CD4-positive, alpha-beta T cell (primary cell): ENCODE results near the gene BHLHE41. TPM values are rescaled to one million over a fixed set of nuclear protein-coding genes. Genes with fewer than 3 reads are reported as not detected.

Source experiments
- ATAC-seq: fragments of 200-7000 bp; cut with Tn5 transposase; one replicate; pipeline ENCODE4 v1.10.0; 2022; ENCODE audit warnings: mild to moderate bottlenecking; ENCODE audit not compliant: poor library complexity
- CTCF ChIA-PET: fragments of 350-600 bp; sonication (Branson Sonifier 250); formaldehyde crosslinking; loops from one replicate; lab custom pipeline; 2021; ENCODE audit warnings: antibody characterized with exemption, inconsistent platforms; lab: Charles Lee
- POLR2A ChIA-PET: fragments of 350-600 bp; sonication (Branson Sonifier 250); formaldehyde crosslinking; loops from one replicate; lab custom pipeline; 2021; ENCODE audit warnings: antibody characterized with exemption, inconsistent platforms; lab: Charles Lee
- DNase-seq, 14 experiments: peaks; one replicate each; pipeline ENCODE4 v3.0.0-alpha.2; 2013 to 2020; ENCODE audit warnings: mixed read lengths in 2 of 14
- H3K27ac ChIP-seq, 2 donors: one replicate each; pipeline versions ENCODE4 v1.5.1 to v1.7.0; 2013; ENCODE audit warnings: low read length in 2 of 2, low read depth in 1 of 2, mild to moderate bottlenecking in 1 of 2
- H3K27me3 ChIP-seq, 2 experiments: 1 replicate in 1 of 2; 2 replicates in 1 of 2; pipeline versions ENCODE4 v1.6.1 to v1.7.0; 2013; ENCODE audit warnings: low read length in 2 of 2, control low read depth in 1 of 2, mild to moderate bottlenecking in 1 of 2, moderate library complexity in 1 of 2; ENCODE audit not compliant: insufficient read depth in 2 of 2, control insufficient read depth in 1 of 2
- H3K36me3 ChIP-seq: one replicate; pipeline ENCODE4 v1.6.1; 2013; ENCODE audit warnings: low read length, control low read depth; ENCODE audit not compliant: insufficient read depth
- H3K4me1 ChIP-seq: one replicate; pipeline ENCODE4 v1.6.1; 2013; ENCODE audit warnings: low read length, control low read depth; ENCODE audit not compliant: insufficient read depth
- H3K4me3 ChIP-seq: one replicate; pipeline ENCODE4 v1.5.1; 2013; ENCODE audit warnings: mild to moderate bottlenecking, low read length, moderate library complexity
- H3K9me3 ChIP-seq, 2 experiments: 1 replicate in 1 of 2; 2 replicates in 1 of 2; pipeline versions ENCODE4 v1.6.1 to v1.7.0; 2013; ENCODE audit warnings: low read length in 2 of 2, mild to moderate bottlenecking in 2 of 2, control low read depth in 1 of 2, moderate library complexity in 1 of 2; ENCODE audit not compliant: control insufficient read depth in 1 of 2, insufficient read depth in 1 of 2
- H3K27ac Mint-ChIP-seq: one replicate; pipeline ENCODE4 v1.8.0; 2020; ENCODE audit warnings: mixed read lengths
- H3K27me3 Mint-ChIP-seq: one replicate; pipeline ENCODE4 v1.8.0; 2021; ENCODE audit warnings: mixed read lengths
- H3K36me3 Mint-ChIP-seq: one replicate; pipeline ENCODE4 v1.8.0; 2021; ENCODE audit warnings: low read depth, mixed read lengths
- H3K4me1 Mint-ChIP-seq: one replicate; pipeline ENCODE4 v1.8.0; 2021; ENCODE audit warnings: low read depth, mixed read lengths
- H3K4me3 Mint-ChIP-seq: one replicate; pipeline ENCODE4 v1.8.0; 2020; ENCODE audit warnings: mild to moderate bottlenecking, mixed read lengths
- H3K9me3 Mint-ChIP-seq: one replicate; pipeline ENCODE4 v1.8.0; 2020; ENCODE audit warnings: mixed read lengths
- intact Hi-C, 2 experiments: fragments of 100-400 bp; cut with DNase I in 1 of 2; cut with micrococcal nuclease in 1 of 2; formaldehyde crosslinking; loops; one replicate each; pipeline versions ENCODE4 v1.15.1 to v1.9.0; 2023 to 2025; cut with DNase I, micrococcal nuclease
- total RNA-seq, 174 experiments: library from RNA in 2 of 174; stranded (reverse) in 2 of 174; gene quantifications; one replicate each; pipeline ENCODE4 v1.2.3 and lab custom pipeline; 2021 to 2026
- TF ChIP-seq, protein P1 (sequence below): fragments of 200-600 bp; IDR thresholded peaks from one replicate; pipeline ENCODE4 v1.8.0; 2022; ENCODE audit warnings: antibody characterized with exemption, mild to moderate bottlenecking

Gene BHLHE41
- total RNA-seq, 2 experiments from 2014 or later = not detected

DNA sequence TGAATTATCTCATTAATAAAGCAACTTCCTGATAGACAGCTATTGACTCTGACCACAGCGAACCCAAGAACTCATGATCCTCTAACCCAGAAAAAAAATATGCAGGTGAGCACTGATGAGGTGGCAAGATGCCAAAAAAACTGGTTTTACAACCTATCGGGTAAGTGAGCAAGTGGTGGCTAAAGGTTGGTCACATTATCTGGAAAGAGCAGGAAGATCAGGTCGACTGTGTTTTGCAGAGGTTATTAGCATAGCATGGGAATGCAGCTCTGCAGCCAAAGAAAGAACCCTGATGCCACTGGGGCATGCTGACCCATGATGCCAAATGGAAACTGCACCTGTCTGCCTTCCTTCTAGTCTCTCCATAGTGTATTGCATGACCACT, 23.5 kb downstream of the BHLHE41 start:
- H3K4me1 Mint-ChIP-seq = no peaks in the 10 kb centered on the region

DNA sequence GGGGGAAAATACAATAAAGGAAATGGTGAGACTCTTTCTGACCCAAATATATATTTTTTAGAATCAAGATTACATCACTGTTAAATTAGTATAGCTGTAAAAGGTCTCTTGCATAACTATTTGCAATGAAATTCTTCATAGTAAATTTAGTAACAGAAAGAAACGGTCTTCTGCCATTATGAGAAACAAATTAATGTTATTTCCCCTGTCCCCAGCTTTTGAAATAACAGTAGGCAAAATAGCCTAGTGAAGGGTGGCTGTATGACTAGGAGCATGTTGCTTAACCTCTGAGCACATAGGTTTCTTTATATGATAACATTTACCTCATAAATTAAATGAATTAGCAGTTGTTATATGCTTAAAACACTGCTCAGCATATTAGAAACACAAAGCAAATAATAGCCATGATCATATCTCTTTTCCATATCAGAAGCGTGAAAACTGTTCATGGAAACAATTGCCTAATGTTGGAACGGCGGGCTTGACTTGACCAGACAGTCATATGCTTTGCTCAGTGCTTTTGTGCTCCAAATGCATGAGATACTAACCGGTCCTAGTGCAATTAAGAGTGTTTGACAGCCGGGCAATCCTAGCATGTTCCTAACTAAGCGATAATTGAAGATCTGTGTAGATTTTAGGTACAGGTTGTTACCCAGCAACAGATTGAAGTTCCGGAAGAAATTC, 24.0 kb downstream of the BHLHE41 start:
- H3K4me3 Mint-ChIP-seq = no peak overlapping the region
- no peaks in the 10 kb centered on the region for H3K9me3 Mint-ChIP-seq
- DNase-seq (no peak), ATAC-seq (no peak)
- H3K4me1 ChIP-seq = no peaks in the 10 kb centered on the region
- no peaks in the 10 kb centered on the region for H3K4me1 Mint-ChIP-seq
- peaks cover 37% of the 10 kb centered on the region for H3K27me3 Mint-ChIP-seq
- H3K27me3 ChIP-seq = peaks cover 6 to 7% of the 10 kb centered on the region in 2 experiments
- ChIA-PET CTCF (no interaction called here), POLR2A (no interaction called here)
- TF ChIP-seq, protein P1, sequence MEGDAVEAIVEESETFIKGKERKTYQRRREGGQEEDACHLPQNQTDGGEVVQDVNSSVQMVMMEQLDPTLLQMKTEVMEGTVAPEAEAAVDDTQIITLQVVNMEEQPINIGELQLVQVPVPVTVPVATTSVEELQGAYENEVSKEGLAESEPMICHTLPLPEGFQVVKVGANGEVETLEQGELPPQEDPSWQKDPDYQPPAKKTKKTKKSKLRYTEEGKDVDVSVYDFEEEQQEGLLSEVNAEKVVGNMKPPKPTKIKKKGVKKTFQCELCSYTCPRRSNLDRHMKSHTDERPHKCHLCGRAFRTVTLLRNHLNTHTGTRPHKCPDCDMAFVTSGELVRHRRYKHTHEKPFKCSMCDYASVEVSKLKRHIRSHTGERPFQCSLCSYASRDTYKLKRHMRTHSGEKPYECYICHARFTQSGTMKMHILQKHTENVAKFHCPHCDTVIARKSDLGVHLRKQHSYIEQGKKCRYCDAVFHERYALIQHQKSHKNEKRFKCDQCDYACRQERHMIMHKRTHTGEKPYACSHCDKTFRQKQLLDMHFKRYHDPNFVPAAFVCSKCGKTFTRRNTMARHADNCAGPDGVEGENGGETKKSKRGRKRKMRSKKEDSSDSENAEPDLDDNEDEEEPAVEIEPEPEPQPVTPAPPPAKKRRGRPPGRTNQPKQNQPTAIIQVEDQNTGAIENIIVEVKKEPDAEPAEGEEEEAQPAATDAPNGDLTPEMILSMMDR = no peak
- H3K36me3 Mint-ChIP-seq = no peaks in the 10 kb centered on the region
- intact Hi-C loops = loop anchor here in 1 of 2 experiments (10.0 kb wide), 1 partner anchor 924 kb away; the partner anchor contains the start of gene MED21
- H3K36me3 ChIP-seq = no peaks in the 10 kb centered on the region
- no peak overlapping the region for H3K27ac Mint-ChIP-seq
- no peak overlapping the region for H3K4me3 ChIP-seq
- H3K27ac ChIP-seq = no peak overlapping the region
- H3K9me3 ChIP-seq = no peaks in the 10 kb centered on the region

More for the DNA sequence above, 23.5 kb downstream of the BHLHE41 start:
- Histone ChIP-seq H3K9me3 (no peaks in the 10 kb centered on the region), H3K4me3 (no peak overlapping the region), H3K4me1 (no peaks in the 10 kb centered on the region), H3K27ac (no peak overlapping the region), H3K27me3 (peaks cover 6 to 7% of the 10 kb centered on the region in 2 experiments), H3K36me3 (no peaks in the 10 kb centered on the region)
- H3K9me3 Mint-ChIP-seq = no peaks in the 10 kb centered on the region
- DNase-seq = no peak
- CTCF ChIA-PET = no interaction called here
- no peak overlapping the region for H3K4me3 Mint-ChIP-seq
- H3K27me3 Mint-ChIP-seq = peaks cover 37% of the 10 kb centered on the region
- intact Hi-C loops = loop anchor here in 1 of 2 experiments (10.0 kb wide), 1 partner anchor 923 kb away; the partner anchor contains the start of gene MED21
- no peak for ATAC-seq
- no peaks in the 10 kb centered on the region for H3K36me3 Mint-ChIP-seq
- POLR2A ChIA-PET = no interaction called here
- TF ChIP-seq, protein P1 = no peak
- no peak overlapping the region for H3K27ac Mint-ChIP-seq

DNA sequence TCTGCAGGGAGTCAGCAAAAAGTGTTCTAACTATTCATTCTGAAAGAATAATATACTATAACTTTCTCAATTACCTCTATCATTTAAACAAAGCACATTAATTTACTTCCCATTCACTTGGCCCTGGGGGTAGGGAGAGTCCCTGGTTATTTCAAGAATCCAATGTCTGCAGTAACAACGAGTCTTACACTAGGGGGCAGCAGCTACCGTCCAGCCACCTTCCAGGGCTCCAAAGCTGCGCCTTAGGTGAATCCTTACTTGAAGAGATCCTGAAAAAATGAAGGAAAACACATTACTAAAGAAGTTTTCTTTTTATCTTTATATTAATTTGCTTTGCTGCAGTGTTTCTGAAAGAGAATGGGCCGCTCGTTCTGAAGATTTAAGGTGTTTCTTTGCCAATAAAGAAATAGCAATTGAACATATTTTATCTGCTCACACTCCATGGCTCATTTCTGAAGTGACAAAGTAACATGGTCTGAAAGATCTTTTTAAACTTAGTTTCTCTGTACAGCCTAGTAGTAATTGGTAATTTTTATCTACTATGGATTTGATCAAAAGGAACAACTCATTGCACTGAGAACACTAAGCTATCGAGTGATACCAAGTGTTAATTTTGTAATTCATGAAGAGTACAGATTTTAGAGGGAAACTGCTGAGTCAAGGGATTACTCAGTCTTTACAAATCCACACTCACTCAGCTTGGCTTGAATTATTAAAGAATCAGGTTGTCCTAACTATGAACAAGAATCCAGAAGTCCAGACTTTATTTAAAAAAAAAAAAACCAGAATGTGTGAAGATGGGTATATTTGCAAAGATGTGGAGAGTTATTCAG, 27.6 kb downstream of the BHLHE41 start:
- intact Hi-C loops = loop anchor here (1.0 to 10.0 kb wide), 5 partner anchors 517 to 1208 kb away; no protein-coding TSS in a partner anchor
- Histone ChIP-seq H3K4me3 (no peak overlapping the region), H3K27ac (no peak overlapping the region), H3K27me3 (no peaks in the 10 kb centered on the region), H3K36me3 (no peaks in the 10 kb centered on the region), H3K9me3 (no peaks in the 10 kb centered on the region), H3K4me1 (no peaks in the 10 kb centered on the region)
- no peak overlapping the region for H3K4me3 Mint-ChIP-seq
- TF ChIP-seq, protein P1 = peak; percentile 98
- peak; percentile 80 for ATAC-seq
- H3K27ac Mint-ChIP-seq = no peak overlapping the region
- ChIA-PET POLR2A (interaction anchor here (0.9 kb wide), 1 partner anchor 9 kb away, joined by 3 read pairs; no protein-coding TSS in a partner anchor), CTCF (interaction anchor here (0.6 to 1.4 kb wide), 8 partner anchors 11 to 1307 kb away, joined by 3 to 8 read pairs (median 3); no protein-coding TSS in a partner anchor)
- DNase-seq = peak; percentile 22 to 78 (median 40)
- H3K36me3 Mint-ChIP-seq = no peaks in the 10 kb centered on the region
- no peaks in the 10 kb centered on the region for H3K4me1 Mint-ChIP-seq
- peaks cover 17% of the 10 kb centered on the region for H3K27me3 Mint-ChIP-seq
- H3K9me3 Mint-ChIP-seq = no peaks in the 10 kb centered on the region
